ENCODE measurements around the gene MYLK4. TPM values are rescaled to one million over a fixed set of nuclear protein-coding genes. Genes with fewer than 3 reads are reported as not detected.

Gene MYLK4
- total RNA-seq, 6 experiments from 2014 or later: 0.10 to 0.21 (median 0.12) TPM

DNA sequence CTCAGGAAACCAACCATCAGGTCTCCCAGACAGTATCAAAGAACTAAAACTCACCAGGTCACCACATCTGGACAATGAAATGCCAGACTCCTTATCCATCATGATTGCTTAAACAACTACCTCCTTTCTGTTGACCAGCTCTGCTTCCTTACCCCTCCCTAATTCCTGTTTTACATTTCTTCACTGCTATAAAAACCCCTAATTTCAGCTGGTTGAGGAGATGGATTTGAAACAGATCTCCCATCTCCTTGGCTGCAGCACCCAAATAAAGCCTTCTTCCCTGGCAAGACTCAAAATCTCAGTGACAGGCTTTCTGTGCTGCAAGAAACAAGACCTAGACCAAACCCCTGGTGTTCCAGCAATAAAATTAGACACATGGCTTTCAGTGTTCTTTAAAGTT lies 40.3 kb downstream of the MYLK4 start:
- no peak for DNase-seq
- Mint-ChIP-seq H3K4me1 (ENCODE audit: low read depth) (peaks cover 20% of the 10 kb centered on the region), H3K27me3 (ENCODE audit: insufficient read depth) (peaks cover 17% of the 10 kb centered on the region), H3K36me3 (ENCODE audit: low read depth) (peaks cover 16% of the 10 kb centered on the region), H3K4me3 (no peak overlapping the region), H3K27ac (no peak overlapping the region), H3K9me3 (peaks cover 16% of the 10 kb centered on the region)
- TF ChIP-seq, protein P1, sequence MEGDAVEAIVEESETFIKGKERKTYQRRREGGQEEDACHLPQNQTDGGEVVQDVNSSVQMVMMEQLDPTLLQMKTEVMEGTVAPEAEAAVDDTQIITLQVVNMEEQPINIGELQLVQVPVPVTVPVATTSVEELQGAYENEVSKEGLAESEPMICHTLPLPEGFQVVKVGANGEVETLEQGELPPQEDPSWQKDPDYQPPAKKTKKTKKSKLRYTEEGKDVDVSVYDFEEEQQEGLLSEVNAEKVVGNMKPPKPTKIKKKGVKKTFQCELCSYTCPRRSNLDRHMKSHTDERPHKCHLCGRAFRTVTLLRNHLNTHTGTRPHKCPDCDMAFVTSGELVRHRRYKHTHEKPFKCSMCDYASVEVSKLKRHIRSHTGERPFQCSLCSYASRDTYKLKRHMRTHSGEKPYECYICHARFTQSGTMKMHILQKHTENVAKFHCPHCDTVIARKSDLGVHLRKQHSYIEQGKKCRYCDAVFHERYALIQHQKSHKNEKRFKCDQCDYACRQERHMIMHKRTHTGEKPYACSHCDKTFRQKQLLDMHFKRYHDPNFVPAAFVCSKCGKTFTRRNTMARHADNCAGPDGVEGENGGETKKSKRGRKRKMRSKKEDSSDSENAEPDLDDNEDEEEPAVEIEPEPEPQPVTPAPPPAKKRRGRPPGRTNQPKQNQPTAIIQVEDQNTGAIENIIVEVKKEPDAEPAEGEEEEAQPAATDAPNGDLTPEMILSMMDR (IDR thresholded peaks at IDR 0.05): no peak

DNA sequence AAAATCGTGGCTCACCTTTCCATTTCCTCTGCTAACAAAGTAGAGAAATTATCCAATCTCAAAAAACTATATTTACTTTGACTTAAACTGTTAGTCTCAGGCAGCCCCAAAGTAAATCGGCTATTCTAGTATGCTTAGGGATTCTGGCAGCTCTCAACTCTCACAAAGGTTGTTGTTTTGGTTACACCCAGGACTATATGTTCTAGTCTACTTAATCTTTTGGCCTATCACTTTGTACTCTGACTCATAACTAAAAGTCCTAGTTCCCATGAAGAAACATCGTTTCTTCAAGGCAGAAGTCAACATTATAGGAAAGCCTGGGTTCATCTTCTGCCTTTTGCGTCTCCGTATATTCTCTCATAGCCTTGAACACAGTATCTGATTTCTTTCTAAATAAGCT lies 42.3 kb downstream of the MYLK4 start:
- Mint-ChIP-seq H3K4me3 (no peak overlapping the region), H3K9me3 (peaks cover 16% of the 10 kb centered on the region), H3K27ac (no peak overlapping the region), H3K36me3 (ENCODE audit: low read depth) (peaks cover 16% of the 10 kb centered on the region), H3K4me1 (ENCODE audit: low read depth) (peaks cover under 1% of the 10 kb centered on the region; the same call in 1 of the 2 replicates), H3K27me3 (ENCODE audit: insufficient read depth) (peaks cover 25% of the 10 kb centered on the region)
- TF ChIP-seq, protein P1 (IDR thresholded peaks at IDR 0.05): no peak
- DNase-seq: no peak

DNA sequence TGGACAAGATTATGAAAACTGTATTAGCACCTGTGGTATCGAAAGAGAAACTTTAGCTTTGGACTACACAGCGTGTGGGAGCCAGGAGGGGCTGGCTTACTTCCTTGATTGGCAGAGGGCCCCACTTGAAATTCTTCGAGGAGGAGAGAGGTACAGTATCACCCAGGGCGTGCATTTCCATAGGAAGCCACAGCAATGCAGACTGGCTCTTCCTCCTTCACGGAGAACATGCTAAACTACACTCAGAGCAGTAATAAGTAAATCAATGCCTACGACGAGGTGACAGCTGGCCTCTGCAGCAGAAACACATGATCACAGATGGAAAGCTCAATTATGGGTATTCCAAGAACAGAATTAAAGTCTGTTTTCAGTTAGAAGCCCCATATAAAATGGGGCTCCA lies 44.2 kb downstream of the MYLK4 start:
- TF ChIP-seq, protein P1 (IDR thresholded peaks at IDR 0.05): no peak
- H3K27ac Mint-ChIP-seq: no peak overlapping the region
- DNase-seq: no peak
- peaks cover 16% of the 10 kb centered on the region for H3K36me3 Mint-ChIP-seq (ENCODE audit: low read depth)
- peaks cover 30% of the 10 kb centered on the region for H3K27me3 Mint-ChIP-seq (ENCODE audit: insufficient read depth)
- peaks cover 16% of the 10 kb centered on the region for H3K9me3 Mint-ChIP-seq
- no peak overlapping the region for H3K4me3 Mint-ChIP-seq
- H3K4me1 Mint-ChIP-seq (ENCODE audit: low read depth): no peaks in the 10 kb centered on the region

DNA sequence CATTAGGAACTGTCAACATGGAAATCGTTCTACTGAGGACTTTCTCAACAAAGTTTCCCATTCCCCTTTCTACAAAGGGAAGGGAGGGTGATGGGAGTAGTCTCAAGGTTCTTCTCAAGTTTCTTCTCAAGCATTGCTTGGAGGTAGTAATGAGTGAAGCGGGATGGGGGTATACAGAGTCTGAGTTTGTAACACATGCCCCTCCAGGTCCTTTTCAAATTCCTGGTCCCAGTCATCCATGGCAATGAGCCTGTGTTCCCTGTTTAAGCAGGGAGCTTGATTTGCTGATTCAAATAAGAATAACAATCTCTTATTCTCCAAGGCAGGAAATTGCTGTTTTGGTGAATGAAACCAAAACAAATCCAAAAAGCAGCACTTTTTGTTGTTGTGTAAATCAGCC lies 45.5 kb downstream of the MYLK4 start:
- no peaks in the 10 kb centered on the region for H3K4me1 Mint-ChIP-seq (ENCODE audit: low read depth)

DNA sequence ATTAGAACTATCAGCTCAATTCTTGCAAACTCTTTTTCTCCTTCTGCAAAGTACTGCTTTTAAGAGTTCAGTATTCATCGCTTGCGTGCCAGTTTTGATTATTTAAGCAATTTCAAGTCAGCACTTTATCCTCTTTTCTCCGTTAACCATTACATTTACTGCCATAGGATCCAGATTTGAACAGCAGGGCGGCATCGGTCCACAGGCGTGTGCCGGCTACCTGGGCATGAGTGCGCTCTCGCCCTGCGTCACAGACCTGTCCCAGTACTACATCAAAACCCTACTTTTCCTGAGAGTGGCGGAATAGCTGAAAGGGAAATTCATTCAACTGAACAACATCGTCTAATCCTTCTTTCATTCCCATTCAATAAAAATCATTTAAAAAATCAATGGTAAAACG lies 53.4 kb downstream of the MYLK4 start:
- no peaks in the 10 kb centered on the region for H3K4me1 Mint-ChIP-seq (ENCODE audit: low read depth)
- H3K9me3 Mint-ChIP-seq: no peaks in the 10 kb centered on the region
- TF ChIP-seq, protein P1 (IDR thresholded peaks at IDR 0.05): no peak
- peaks cover 33% of the 10 kb centered on the region for H3K27me3 Mint-ChIP-seq (ENCODE audit: insufficient read depth)
- DNase-seq: no peak
- H3K27ac Mint-ChIP-seq: no peak overlapping the region
- H3K4me3 Mint-ChIP-seq: no peak overlapping the region
- H3K36me3 Mint-ChIP-seq (ENCODE audit: low read depth): no peaks in the 10 kb centered on the region

More for the DNA sequence above, 45.5 kb downstream of the MYLK4 start:
- Mint-ChIP-seq H3K27me3 (ENCODE audit: insufficient read depth) (peaks cover 38% of the 10 kb centered on the region), H3K4me3 (no peak overlapping the region), H3K36me3 (ENCODE audit: low read depth) (peaks cover 3% of the 10 kb centered on the region), H3K27ac (no peak overlapping the region), H3K9me3 (peaks cover 4% of the 10 kb centered on the region)
- DNase-seq: no peak
- TF ChIP-seq, protein P1 (IDR thresholded peaks at IDR 0.05): no peak
